Liver (tissue), 9 donors: ENCODE measurements around the gene NLRC5. TPM values are rescaled to one million over a fixed set of nuclear protein-coding genes. Genes with fewer than 3 reads are reported as not detected.

Source experiments
- DNase-seq: peaks from one replicate; pipeline ENCODE4 v3.0.0-alpha.2; 2017; ENCODE audit warnings: low spot score
- H3K27ac ChIP-seq, 2 donors: one replicate each; pipeline ENCODE4 v1.7.0; 2013; ENCODE audit warnings: inconsistent platforms in 2 of 2, low read length in 2 of 2, control low read depth in 1 of 2, low read depth in 1 of 2, mild to moderate bottlenecking in 1 of 2
- H3K27me3 ChIP-seq, 4 donors: one replicate each; pipeline versions ENCODE4 v1.6.1 to v1.7.0; 2013; ENCODE audit warnings: low read length in 3 of 4, inconsistent platforms in 1 of 4, mild to moderate bottlenecking in 1 of 4, moderate library complexity in 1 of 4; ENCODE audit not compliant: control insufficient read depth in 4 of 4, insufficient read depth in 4 of 4
- H3K36me3 ChIP-seq, 4 donors: one replicate each; pipeline versions ENCODE4 v1.6.1 to v1.7.0; 2013; ENCODE audit warnings: low read length in 3 of 4, mild to moderate bottlenecking in 3 of 4, low read depth in 1 of 4, moderate library complexity in 1 of 4; ENCODE audit not compliant: control insufficient read depth in 4 of 4, insufficient read depth in 3 of 4
- H3K4me1 ChIP-seq, 4 donors: one replicate each; pipeline versions ENCODE4 v1.6.1 to v1.7.0; 2013; ENCODE audit warnings: low read length in 3 of 4, mild to moderate bottlenecking in 3 of 4, moderate library complexity in 1 of 4; ENCODE audit not compliant: control insufficient read depth in 4 of 4, insufficient read depth in 4 of 4
- H3K4me3 ChIP-seq, 3 donors: one replicate each; pipeline versions ENCODE4 v1.6.1 to v1.7.0; 2013; ENCODE audit warnings: low read length in 3 of 3, control low read depth in 1 of 3, low read depth in 1 of 3, mild to moderate bottlenecking in 1 of 3
- H3K9ac ChIP-seq, 2 donors: one replicate each; pipeline ENCODE4 v1.7.0; 2013; ENCODE audit warnings: low read length in 2 of 2, mild to moderate bottlenecking in 2 of 2, moderate library complexity in 2 of 2, control low read depth in 1 of 2, low read depth in 1 of 2
- H3K9me3 ChIP-seq, 4 donors: one replicate each; pipeline versions ENCODE4 v1.6.1 to v1.7.0; 2013; ENCODE audit warnings: low read length in 3 of 4; ENCODE audit not compliant: control insufficient read depth in 4 of 4
- ATF3 ChIP-seq: IDR thresholded peaks from 2 replicates; pipeline ENCODE4 v1.6.1; 2016; ENCODE audit warnings: antibody characterized with exemption
- CTCF ChIP-seq: fragments of 150-350 bp; IDR thresholded peaks from 2 replicates; pipeline ENCODE4 v1.5.1; 2017; ENCODE audit warnings: improper control_type of control experiment, low read depth, low read length; ENCODE audit not compliant: missing input control
- EGR1 ChIP-seq, 2 donors: IDR thresholded peaks; 2 replicates each; pipeline ENCODE4 v1.6.1; 2016 to 2018; ENCODE audit warnings: antibody characterized with exemption in 2 of 2, low read depth in 2 of 2
- FOXA1 ChIP-seq: IDR thresholded peaks from 2 replicates; pipeline ENCODE4 v1.6.1; 2016; ENCODE audit warnings: antibody characterized with exemption
- FOXA2 ChIP-seq: IDR thresholded peaks from 2 replicates; pipeline ENCODE4 v1.6.1; 2016; ENCODE audit warnings: antibody characterized with exemption
- GABPA ChIP-seq, 2 donors: IDR thresholded peaks in 1 of 2; conservative IDR thresholded peaks in 1 of 2; 2 replicates each; pipeline ENCODE4 v1.6.1; 2016; ENCODE audit warnings: antibody characterized with exemption in 2 of 2, mild to moderate bottlenecking in 1 of 2, moderate library complexity in 1 of 2
- HNF4A ChIP-seq, 2 donors: conservative IDR thresholded peaks; 2 replicates each; pipeline ENCODE4 v1.6.1; 2016; ENCODE audit warnings: antibody characterized with exemption in 2 of 2, mild to moderate bottlenecking in 2 of 2
- HNF4G ChIP-seq: IDR thresholded peaks from 2 replicates; pipeline ENCODE4 v1.6.1; 2016; ENCODE audit warnings: antibody characterized with exemption
- JUND ChIP-seq, 2 donors: IDR thresholded peaks; 2 replicates each; pipeline ENCODE4 v1.6.1; 2016; ENCODE audit warnings: antibody characterized with exemption in 2 of 2
- MAX ChIP-seq: IDR thresholded peaks from 2 replicates; pipeline ENCODE4 v1.6.1; 2016; ENCODE audit warnings: antibody characterized with exemption
- NR2F2 ChIP-seq: IDR thresholded peaks from 2 replicates; pipeline ENCODE4 v1.6.1; 2016; ENCODE audit warnings: antibody characterized with exemption
- RAD21 ChIP-seq, 2 donors: IDR thresholded peaks; 2 replicates each; pipeline ENCODE4 v1.6.1; 2016; ENCODE audit warnings: antibody characterized with exemption in 2 of 2, mild to moderate bottlenecking in 2 of 2
- RXRA ChIP-seq, 2 donors: IDR thresholded peaks; 2 replicates each; pipeline ENCODE4 v1.6.1; 2017 to 2018; ENCODE audit warnings: antibody characterized with exemption in 2 of 2, mild to moderate bottlenecking in 1 of 2
- SP1 ChIP-seq: IDR thresholded peaks from 2 replicates; pipeline ENCODE4 v1.6.1; 2018; ENCODE audit warnings: antibody characterized with exemption, mild to moderate bottlenecking
- TAF1 ChIP-seq: conservative IDR thresholded peaks from 2 replicates; pipeline ENCODE4 v1.6.1; 2016; ENCODE audit warnings: antibody characterized with exemption, mild to moderate bottlenecking
- YY1 ChIP-seq: IDR thresholded peaks from 2 replicates; pipeline ENCODE4 v1.6.1; 2016; ENCODE audit warnings: antibody characterized with exemption, mild to moderate bottlenecking
- ZBTB33 ChIP-seq: IDR thresholded peaks from 2 replicates; pipeline ENCODE4 v1.6.1; 2016; ENCODE audit warnings: antibody characterized with exemption
- WGBS: extraction: QIAGEN DNeasy Blood & Tissue Kit; methylation state at CpG from one replicate; pipeline ENCODE4 v1.1.7; 2013; 5-methylcytosine and 5-hydroxymethylcytosine counted together
- polyA plus RNA-seq, 2 donors: library from polyadenylated mRNA; stranded (reverse) in 1 of 2; unstranded in 1 of 2; fragments of 200-250 nt in 1 of 2; fragments of >200 nt in 1 of 2; fragmentation: Nextera tagmentation in 1 of 2; extraction: Ambion mirVana in 1 of 2; gene quantifications; one replicate each; pipeline versions ENCODE4 v1.2.1 to v1.2.3, GENCODE V29; 2013 to 2015
- total RNA-seq, 2 donors: library from RNA; depleted of rRNA; stranded (reverse); fragments of >200 nt; gene quantifications; one replicate each; pipeline ENCODE4 v1.2.3, GENCODE V29; 2014
- donor health status: healthy.
- donor health status: healthy.
- donor health status: healthy.
- donor health status: healthy.
- donor health status: healthy.

The NLRC5 gene
- total and polyA plus RNA-seq, 4 donors, result 4.7 to 23.3 (median 8.8) TPM

- TF ChIP-seq JUND (IDR thresholded peaks at IDR 0.05) (no peak), HNF4G (no peak), RXRA (IDR thresholded peaks at IDR 0.05) (no peak), FOXA2 (no peak), YY1 (no peak), GABPA (IDR thresholded peaks at IDR 0.05 in 1 of 2, conservative IDR thresholded peaks at IDR 0.05 in 1 of 2) (no peak), FOXA1 (no peak), MAX (no peak)
Observed at GRCh38 chr16:57089406-57089805, 100.0 kb downstream of the NLRC5 start (continued).

- Histone ChIP-seq H3K4me3 (peak overlapping the region in 1 of 3 donors; percentile 88), H3K9me3 (no peaks in the 10 kb centered on the region), H3K4me1 (peaks cover 6 to 19% (median 10%) of the 10 kb centered on the region in 4 donors), H3K36me3 (no peaks in the 10 kb centered on the region), H3K9ac (peak overlapping the region in 1 of 2 donors; percentile 65), H3K27me3 (no peaks in the 10 kb centered on the region), H3K27ac (no peak overlapping the region)
- no peak for DNase-seq
- TF ChIP-seq MAX (no peak), SP1 (no peak), CTCF (no peak), YY1 (no peak), RXRA (IDR thresholded peaks at IDR 0.05) (no peak)
- 31% methylated on average over 24 of the region's 24 CpGs for WGBS
Observed at GRCh38 chr16:57091200-57091974, 102.0 kb downstream of the NLRC5 start.

- no peak for DNase-seq
- 1% methylated on average over 100 of the region's 100 CpGs for WGBS
- Histone ChIP-seq H3K36me3 (no peaks in the 10 kb centered on the region), H3K4me1 (peaks cover 6 to 19% (median 10%) of the 10 kb centered on the region in 4 donors), H3K9ac (peak within 1 kb of the TSS; percentile 65 to 76), H3K27ac (peak within 1 kb of the TSS; percentile 42 to 64), H3K27me3 (no peaks in the 10 kb centered on the region), H3K9me3 (no peaks in the 10 kb centered on the region), H3K4me3 (peak within 1 kb of the TSS; percentile 55 to 88 (median 78))
- TF ChIP-seq ZBTB33 (no peak), HNF4A (conservative IDR thresholded peaks at IDR 0.05) (no peak), HNF4G (no peak), RXRA (IDR thresholded peaks at IDR 0.05) (no peak), FOXA2 (no peak), FOXA1 (no peak), EGR1 (IDR thresholded peaks at IDR 0.05; ENCODE audit: low read depth in 2 of 2) (no peak), SP1 (no peak), RAD21 (IDR thresholded peaks at IDR 0.05) (no peak), YY1 (no peak), TAF1 (no peak), NR2F2 (no peak), GABPA (IDR thresholded peaks at IDR 0.05 in 1 of 2, conservative IDR thresholded peaks at IDR 0.05 in 1 of 2) (no peak), ATF3 (no peak), CTCF (no peak), MAX (no peak)
Observed at GRCh38 chr16:57091975-57092785, 102.8 kb downstream of the NLRC5 start, which contains the start of gene CPNE2. Gene CPNE2, plus strand, starts transcription at chr16:57092583. Its CDS starts 18,160 bp downstream, at chr16:57110743.
